ENCODE measurements around the gene ZMYND8.
"Not testable (repeated sequence)": the region's sequence is repeated elsewhere in the genome, so short reads cannot be mapped to it uniquely, and the experiment has no call there.

Gene ZMYND8

GRCh38 chr20:47209982-47210381, 146.5 kb downstream of the ZMYND8 start:
- no peak overlapping the region for H2AFZ ChIP-seq (ENCODE audit: low read length)
- H3K4me3 ChIP-seq (ENCODE audit: low read depth, low read length, poor library complexity, severe bottlenecking): no peak overlapping the region
- no peak for TF ChIP-seq EZH2 (IDR thresholded peaks at IDR 0.05; ENCODE audit: borderline replicate concordance, low read length)
- TF ChIP-seq CTCF (IDR thresholded peaks at IDR 0.05; ENCODE audit: low read length): no peak
- H3K9me2 ChIP-seq (ENCODE audit: low read depth, low read length): no peaks in the 10 kb centered on the region
- no peak overlapping the region for H3K27ac ChIP-seq (ENCODE audit: low read depth, low read length, poor library complexity, severe bottlenecking)
- H4K20me1 ChIP-seq (ENCODE audit: insufficient read depth, low read length): no peaks in the 10 kb centered on the region
- no peaks in the 10 kb centered on the region for H3K9me3 ChIP-seq (ENCODE audit: low read length)
- no peak overlapping the region for H3K9ac ChIP-seq (ENCODE audit: low read length)
- H3K79me2 ChIP-seq (ENCODE audit: insufficient read depth, low read length): no peaks in the 10 kb centered on the region
- H3K27me3 ChIP-seq (ENCODE audit: insufficient read depth, low read length): no peaks in the 10 kb centered on the region
- H3K4me2 ChIP-seq (ENCODE audit: low read length): no peak overlapping the region
- peaks cover 69% of the 10 kb centered on the region for H3K36me3 ChIP-seq (ENCODE audit: insufficient read depth, low read length)
- H3F3A ChIP-seq (ENCODE audit: insufficient read depth, low read length): no peaks in the 10 kb centered on the region
- H3K4me1 ChIP-seq (ENCODE audit: insufficient read depth, low read length, severe bottlenecking): peaks cover 8% of the 10 kb centered on the region

GRCh38 chr20:47208534-47209174, 147.8 kb downstream of the ZMYND8 start:
- Histone ChIP-seq H3K4me1 (ENCODE audit: insufficient read depth, low read length, severe bottlenecking) (peaks cover 8% of the 10 kb centered on the region), H3K27ac (ENCODE audit: low read depth, low read length, poor library complexity, severe bottlenecking) (no peak overlapping the region), H3F3A (ENCODE audit: insufficient read depth, low read length) (no peaks in the 10 kb centered on the region), H3K36me3 (ENCODE audit: insufficient read depth, low read length) (peaks cover 56% of the 10 kb centered on the region), H3K27me3 (ENCODE audit: insufficient read depth, low read length) (no peaks in the 10 kb centered on the region), H2AFZ (ENCODE audit: low read length) (no peak overlapping the region), H3K4me3 (ENCODE audit: low read depth, low read length, poor library complexity, severe bottlenecking) (no peak overlapping the region), H3K79me2 (ENCODE audit: insufficient read depth, low read length) (no peaks in the 10 kb centered on the region), H3K4me2 (ENCODE audit: low read length) (no peak overlapping the region), H3K9me2 (ENCODE audit: low read depth, low read length) (no peaks in the 10 kb centered on the region), H3K9me3 (ENCODE audit: low read length) (no peaks in the 10 kb centered on the region), H3K9ac (ENCODE audit: low read length) (no peak overlapping the region), H4K20me1 (ENCODE audit: insufficient read depth, low read length) (no peaks in the 10 kb centered on the region)
- TF ChIP-seq CTCF (IDR thresholded peaks at IDR 0.05; ENCODE audit: low read length) (no peak), EZH2 (IDR thresholded peaks at IDR 0.05; ENCODE audit: borderline replicate concordance, low read length) (no peak)

- no peaks in the 10 kb centered on the region for H3F3A ChIP-seq (ENCODE audit: insufficient read depth, low read length)
- H3K4me2 ChIP-seq (ENCODE audit: low read length): no peak overlapping the region
- peaks cover 8% of the 10 kb centered on the region for H3K4me1 ChIP-seq (ENCODE audit: insufficient read depth, low read length, severe bottlenecking)
- H3K27ac ChIP-seq (ENCODE audit: low read depth, low read length, poor library complexity, severe bottlenecking): no peak overlapping the region
- no peaks in the 10 kb centered on the region for H4K20me1 ChIP-seq (ENCODE audit: insufficient read depth, low read length)
- no peaks in the 10 kb centered on the region for H3K9me2 ChIP-seq (ENCODE audit: low read depth, low read length)
- H3K9ac ChIP-seq (ENCODE audit: low read length): no peak overlapping the region
- no peaks in the 10 kb centered on the region for H3K27me3 ChIP-seq (ENCODE audit: insufficient read depth, low read length)
- H3K36me3 ChIP-seq (ENCODE audit: insufficient read depth, low read length): peaks cover 40% of the 10 kb centered on the region
- no peaks in the 10 kb centered on the region for H3K79me2 ChIP-seq (ENCODE audit: insufficient read depth, low read length)
- no peak overlapping the region for H2AFZ ChIP-seq (ENCODE audit: low read length)
- H3K9me3 ChIP-seq (ENCODE audit: low read length): no peaks in the 10 kb centered on the region
- no peak for TF ChIP-seq EZH2 (IDR thresholded peaks at IDR 0.05; ENCODE audit: borderline replicate concordance, low read length)
- no peak for TF ChIP-seq CTCF (IDR thresholded peaks at IDR 0.05; ENCODE audit: low read length)
- no peak overlapping the region for H3K4me3 ChIP-seq (ENCODE audit: low read depth, low read length, poor library complexity, severe bottlenecking)
Observed at GRCh38 chr20:47206962-47207641, 149.4 kb downstream of the ZMYND8 start.

- H2AFZ ChIP-seq (ENCODE audit: low read length); H3K79me2 ChIP-seq (ENCODE audit: insufficient read depth, low read length); H3K4me2 ChIP-seq (ENCODE audit: low read length); H3K27ac ChIP-seq (ENCODE audit: low read depth, low read length, poor library complexity, severe bottlenecking); H3K9me2 ChIP-seq (ENCODE audit: low read depth, low read length); H3K9me3 ChIP-seq (ENCODE audit: low read length); H3K4me1 ChIP-seq (ENCODE audit: insufficient read depth, low read length, severe bottlenecking); H3K9ac ChIP-seq (ENCODE audit: low read length); H3K4me3 ChIP-seq (ENCODE audit: low read depth, low read length, poor library complexity, severe bottlenecking); H3F3A ChIP-seq (ENCODE audit: insufficient read depth, low read length); H4K20me1 ChIP-seq (ENCODE audit: insufficient read depth, low read length); H3K27me3 ChIP-seq (ENCODE audit: insufficient read depth, low read length): not testable (repeated sequence)
- H3K36me3 ChIP-seq (ENCODE audit: insufficient read depth, low read length): peaks cover 35% of the 10 kb centered on the region
Observed at GRCh38 chr20:47206552-47206951, 149.9 kb downstream of the ZMYND8 start.

All from OCI-LY1 (cell line).